A549 (cell line): ENCODE measurements around the gene POU4F1. TPM values are rescaled to one million over a fixed set of nuclear protein-coding genes. Genes with fewer than 3 reads are reported as not detected.

ENCODE experiments used
- ATAC-seq, 2 experiments: fragments of 200-7000 bp in 1 of 2; fragments of >200 bp in 1 of 2; cut with Nextera tagmentation in 1 of 2; cut with Tn5 transposase in 1 of 2; 3 replicates each; pipeline versions ENCODE4 v1.8.0 to v1.9.1; 2018 to 2020; ENCODE audit warnings: mild to moderate bottlenecking in 1 of 2, moderate library complexity in 1 of 2
- CTCF ChIA-PET: fragments of 300-600 bp; sonication (Branson Sonifier 250); formaldehyde crosslinking; extraction: SDS; loops from one replicate; lab custom pipeline; 2021; ENCODE audit warnings: antibody characterized with exemption, inconsistent platforms; lab: Yijun Ruan, JAX
- POLR2A ChIA-PET: fragments of 350-600 bp; formaldehyde crosslinking; extraction: SDS; loops from one replicate; lab custom pipeline; 2021; ENCODE audit warnings: antibody characterized with exemption, inconsistent platforms; lab: Yijun Ruan, JAX
- DNase-seq, 2 experiments: peaks; one replicate each; pipeline versions ENCODE4 v3.0.0 to v3.0.0-alpha.2; 2011 to 2016; ENCODE audit warnings: low read depth in 1 of 2, low spot score in 1 of 2
- FAIRE-seq: peaks from 2 replicates; lab custom pipeline; 2011; peaks lifted over from hg19 to GRCh38; lab: Jason Lieb, UNC
- H3K27ac ChIP-seq, 2 experiments: fragments of >200 bp; sonication (Bioruptor Twin); formaldehyde crosslinking; 3 replicates each; pipeline ENCODE4 v1.5.1; 2016 to 2017
- H3K4me1 ChIP-seq: fragments of >200 bp; sonication (Bioruptor Twin); formaldehyde crosslinking; 3 replicates; pipeline ENCODE4 v1.6.1; 2016
- H3K4me2 ChIP-seq: fragments of >200 bp; sonication (Bioruptor Twin); formaldehyde crosslinking; 3 replicates; pipeline ENCODE4 v1.6.1; 2016
- H3K4me3 ChIP-seq: fragments of >200 bp; sonication (Bioruptor Twin); formaldehyde crosslinking; 3 replicates; pipeline ENCODE4 v1.5.1; 2016
- H3K9me3 ChIP-seq: fragments of >200 bp; sonication (Bioruptor Twin); formaldehyde crosslinking; 3 replicates; pipeline ENCODE4 v1.6.1; 2016
- BHLHE40 ChIP-seq: IDR thresholded peaks from 2 replicates; pipeline ENCODE4 v1.6.1; 2012; ENCODE audit warnings: low read depth, low read length, inconsistent platforms
- CBX8 ChIP-seq: fragments of 200-600 bp; sonication (generic); IDR thresholded peaks from 2 replicates; pipeline ENCODE4 v1.6.1; 2016
- CHD2 ChIP-seq: fragments of 150-350 bp; IDR thresholded peaks from 2 replicates; pipeline ENCODE4 v1.6.1; 2014; ENCODE audit warnings: low read length; ENCODE audit not compliant: partially characterized antibody
- FOSL2 ChIP-seq, 2 experiments: fragments of 450-650 bp in 1 of 2; fragments of >200 bp in 1 of 2; sonication (Bioruptor Twin) in 1 of 2; formaldehyde crosslinking; IDR thresholded peaks; 2 replicates each; pipeline versions ENCODE4 v1.5.0 to v1.6.1; 2016 to 2020; ENCODE audit warnings: mild to moderate bottlenecking in 1 of 2, moderate library complexity in 1 of 2
- HEYL ChIP-seq: fragments of 250-450 bp; sonication (Bioruptor Pico); IDR thresholded peaks from 2 replicates; pipeline ENCODE4 v1.8.0; 2021; ENCODE audit warnings: mild to moderate bottlenecking, moderate library complexity
- HOXA7 ChIP-seq: fragments of 250-450 bp; sonication (Bioruptor Pico); IDR thresholded peaks from 2 replicates; pipeline ENCODE4 v1.5.0; 2020; ENCODE audit warnings: mild to moderate bottlenecking, moderate library complexity
- MAX ChIP-seq: IDR thresholded peaks from 2 replicates; pipeline ENCODE4 v1.6.1; 2012
- POLR2A ChIP-seq: IDR thresholded peaks from 2 replicates; pipeline ENCODE4 v1.6.1; 2012; ENCODE audit warnings: mild to moderate bottlenecking, low read length
- RNF2 ChIP-seq: fragments of 200-600 bp; sonication (generic); IDR thresholded peaks from 2 replicates; pipeline ENCODE4 v1.6.1; 2016; ENCODE audit warnings: low read depth, mild to moderate bottlenecking, antibody characterized with exemption, moderate library complexity, borderline replicate concordance
- SMC3 ChIP-seq: fragments of >200 bp; sonication (Bioruptor Twin); formaldehyde crosslinking; IDR thresholded peaks from 3 replicates; pipeline ENCODE4 v1.6.1; 2018; ENCODE audit warnings: inconsistent platforms
- USF2 ChIP-seq: fragments of 450-650 bp; IDR thresholded peaks from 2 replicates; pipeline ENCODE4 v1.6.1; 2014; ENCODE audit warnings: antibody characterized with exemption
- ZFP36 ChIP-seq: fragments of 450-650 bp; IDR thresholded peaks from 2 replicates; pipeline ENCODE4 v1.6.1; 2014; ENCODE audit warnings: borderline replicate concordance; ENCODE audit not compliant: partially characterized antibody
- ZSCAN20 ChIP-seq: fragments of 250-450 bp; sonication (Bioruptor Pico); IDR thresholded peaks from 2 replicates; pipeline ENCODE4 v1.8.0; 2022; ENCODE audit warnings: mild to moderate bottlenecking, moderate library complexity
- WGBS: methylation state at CpG from one replicate; pipeline ENCODE4 v1.1.6; 2017; ENCODE audit errors: missing lambda C conversion rate; 5-methylcytosine and 5-hydroxymethylcytosine counted together
- polyA plus RNA-seq, 4 experiments: library from polyadenylated mRNA; depleted of rRNA in 3 of 4; stranded (reverse); fragments of >200 nt; fragmentation: RNase III in 1 of 4; extraction: RNeasy Plus Mini Kit Qiagen cat#74134 plus additional on column Dnase treatment in 1 of 4; gene quantifications; 2 replicates in 3 of 4; 3 replicates in 1 of 4; pipeline ENCODE4 v1.2.3, GENCODE V29; 2011 to 2017
- TF ChIP-seq, protein P1 (sequence below): fragments of >200 bp; sonication (Bioruptor Twin); formaldehyde crosslinking; IDR thresholded peaks from 3 replicates; pipeline ENCODE4 v1.5.1; 2016
- TF ChIP-seq, protein P2 (sequence below): fragments of 250-450 bp; sonication (Bioruptor Pico); IDR thresholded peaks from 2 replicates; pipeline ENCODE4 v1.5.0; 2020; ENCODE audit warnings: low read depth, mild to moderate bottlenecking, moderate library complexity
- TF ChIP-seq, protein P3 (sequence below): IDR thresholded peaks from 2 replicates; pipeline ENCODE4 v1.6.1; 2012; ENCODE audit warnings: low read depth, borderline replicate concordance
- TF ChIP-seq, protein P4 (sequence below): fragments of >200 bp; sonication (Bioruptor Twin); formaldehyde crosslinking; IDR thresholded peaks from 3 replicates; pipeline ENCODE4 v1.6.1; 2016

The POU4F1 gene
- polyA plus RNA-seq, 2 of the 4 experiments (the other 2 are of a cell fraction): 1.2 to 1.5 TPM

DNA sequence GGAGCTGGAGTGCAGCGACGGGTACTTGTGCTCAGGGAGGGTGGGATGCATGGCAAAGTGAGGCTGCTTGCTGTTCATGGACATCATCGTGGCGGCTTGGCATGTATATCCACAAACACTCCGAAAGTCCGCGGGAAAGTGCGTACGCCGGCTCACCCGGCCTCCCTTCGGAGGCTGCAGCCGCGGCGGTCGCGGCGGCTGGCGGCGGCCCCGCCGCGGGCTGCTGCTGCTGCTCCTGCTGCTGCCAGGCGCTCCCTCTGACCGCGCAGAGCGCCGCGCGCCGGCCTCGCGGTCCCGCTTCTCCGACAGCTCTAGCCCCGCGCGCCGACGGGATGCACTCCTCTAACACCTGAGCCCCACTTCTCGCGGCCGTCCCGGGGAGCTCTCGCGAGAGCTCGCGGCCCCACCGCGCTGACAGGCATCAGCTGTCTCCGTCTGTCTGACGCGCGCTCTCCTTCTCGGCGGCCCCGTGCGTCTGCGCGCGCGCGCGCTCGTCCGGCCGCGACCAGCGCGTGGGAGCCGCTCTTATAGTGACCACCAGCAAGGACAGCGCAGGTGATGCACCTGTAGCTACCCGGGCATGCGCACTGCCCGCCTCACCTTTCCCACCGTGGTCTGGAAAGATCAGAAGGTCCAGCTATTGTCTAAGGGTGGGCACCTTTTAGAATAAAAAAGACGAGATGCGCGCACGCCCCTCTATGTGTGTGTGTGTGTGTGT is at the start of gene POU4F1 (continued):
- TF ChIP-seq, protein P1, sequence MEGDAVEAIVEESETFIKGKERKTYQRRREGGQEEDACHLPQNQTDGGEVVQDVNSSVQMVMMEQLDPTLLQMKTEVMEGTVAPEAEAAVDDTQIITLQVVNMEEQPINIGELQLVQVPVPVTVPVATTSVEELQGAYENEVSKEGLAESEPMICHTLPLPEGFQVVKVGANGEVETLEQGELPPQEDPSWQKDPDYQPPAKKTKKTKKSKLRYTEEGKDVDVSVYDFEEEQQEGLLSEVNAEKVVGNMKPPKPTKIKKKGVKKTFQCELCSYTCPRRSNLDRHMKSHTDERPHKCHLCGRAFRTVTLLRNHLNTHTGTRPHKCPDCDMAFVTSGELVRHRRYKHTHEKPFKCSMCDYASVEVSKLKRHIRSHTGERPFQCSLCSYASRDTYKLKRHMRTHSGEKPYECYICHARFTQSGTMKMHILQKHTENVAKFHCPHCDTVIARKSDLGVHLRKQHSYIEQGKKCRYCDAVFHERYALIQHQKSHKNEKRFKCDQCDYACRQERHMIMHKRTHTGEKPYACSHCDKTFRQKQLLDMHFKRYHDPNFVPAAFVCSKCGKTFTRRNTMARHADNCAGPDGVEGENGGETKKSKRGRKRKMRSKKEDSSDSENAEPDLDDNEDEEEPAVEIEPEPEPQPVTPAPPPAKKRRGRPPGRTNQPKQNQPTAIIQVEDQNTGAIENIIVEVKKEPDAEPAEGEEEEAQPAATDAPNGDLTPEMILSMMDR: no peak
- TF ChIP-seq MAX (peak; percentile 53), HEYL (CRISPR knock-in tag) (no peak), HOXA7 (no peak), USF2 (no peak)
- TF ChIP-seq, protein P2, sequence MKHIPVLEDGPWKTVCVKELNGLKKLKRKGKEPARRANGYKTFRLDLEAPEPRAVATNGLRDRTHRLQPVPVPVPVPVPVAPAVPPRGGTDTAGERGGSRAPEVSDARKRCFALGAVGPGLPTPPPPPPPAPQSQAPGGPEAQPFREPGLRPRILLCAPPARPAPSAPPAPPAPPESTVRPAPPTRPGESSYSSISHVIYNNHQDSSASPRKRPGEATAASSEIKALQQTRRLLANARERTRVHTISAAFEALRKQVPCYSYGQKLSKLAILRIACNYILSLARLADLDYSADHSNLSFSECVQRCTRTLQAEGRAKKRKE (CRISPR knock-in tag): no peak
- TF ChIP-seq, protein P3, sequence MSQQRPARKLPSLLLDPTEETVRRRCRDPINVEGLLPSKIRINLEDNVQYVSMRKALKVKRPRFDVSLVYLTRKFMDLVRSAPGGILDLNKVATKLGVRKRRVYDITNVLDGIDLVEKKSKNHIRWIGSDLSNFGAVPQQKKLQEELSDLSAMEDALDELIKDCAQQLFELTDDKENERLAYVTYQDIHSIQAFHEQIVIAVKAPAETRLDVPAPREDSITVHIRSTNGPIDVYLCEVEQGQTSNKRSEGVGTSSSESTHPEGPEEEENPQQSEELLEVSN: peak; percentile 74; the same call in 1 of the 2 replicates

GRCh38 chr13:78652651-78653050 is 49.3 kb upstream of the POU4F1 start:
- no peaks in the 10 kb centered on the region for H3K9me3 ChIP-seq
- no peak overlapping the region for H3K27ac ChIP-seq
- no peak for DNase-seq
- H3K4me3 ChIP-seq: no peak overlapping the region
- no peak for FAIRE-seq
- ATAC-seq: no peak
- TF ChIP-seq BHLHE40 (no peak), HEYL (CRISPR knock-in tag) (no peak), POLR2A (no peak), ZSCAN20 (no peak), FOSL2 (IDR thresholded peaks at IDR 0.05) (no peak), FOSL2 (CRISPR knock-in tag; IDR thresholded peaks at IDR 0.05) (no peak), CHD2 (no peak), SMC3 (no peak), RNF2 (no peak), CBX8 (no peak), ZFP36 (no peak)
- TF ChIP-seq, protein P2 (CRISPR knock-in tag): no peak
- TF ChIP-seq, protein P1: no peak
- TF ChIP-seq, protein P4, sequence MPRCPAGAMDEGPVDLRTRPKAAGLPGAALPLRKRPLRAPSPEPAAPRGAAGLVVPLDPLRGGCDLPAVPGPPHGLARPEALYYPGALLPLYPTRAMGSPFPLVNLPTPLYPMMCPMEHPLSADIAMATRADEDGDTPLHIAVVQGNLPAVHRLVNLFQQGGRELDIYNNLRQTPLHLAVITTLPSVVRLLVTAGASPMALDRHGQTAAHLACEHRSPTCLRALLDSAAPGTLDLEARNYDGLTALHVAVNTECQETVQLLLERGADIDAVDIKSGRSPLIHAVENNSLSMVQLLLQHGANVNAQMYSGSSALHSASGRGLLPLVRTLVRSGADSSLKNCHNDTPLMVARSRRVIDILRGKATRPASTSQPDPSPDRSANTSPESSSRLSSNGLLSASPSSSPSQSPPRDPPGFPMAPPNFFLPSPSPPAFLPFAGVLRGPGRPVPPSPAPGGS: no peak
- TF ChIP-seq, all 56 proteins: peak for 0
- Histone ChIP-seq H3K4me1 (peaks cover 5% of the 10 kb centered on the region; the same call in 2 of the 3 replicates), H3K4me2 (no peak overlapping the region)
- WGBS: 91% methylated on average over 1 of the region's 1 CpG
- ChIA-PET CTCF (no interaction called here), POLR2A (no interaction called here)
